ENCODE measurements around the gene RPL31.

DNA sequence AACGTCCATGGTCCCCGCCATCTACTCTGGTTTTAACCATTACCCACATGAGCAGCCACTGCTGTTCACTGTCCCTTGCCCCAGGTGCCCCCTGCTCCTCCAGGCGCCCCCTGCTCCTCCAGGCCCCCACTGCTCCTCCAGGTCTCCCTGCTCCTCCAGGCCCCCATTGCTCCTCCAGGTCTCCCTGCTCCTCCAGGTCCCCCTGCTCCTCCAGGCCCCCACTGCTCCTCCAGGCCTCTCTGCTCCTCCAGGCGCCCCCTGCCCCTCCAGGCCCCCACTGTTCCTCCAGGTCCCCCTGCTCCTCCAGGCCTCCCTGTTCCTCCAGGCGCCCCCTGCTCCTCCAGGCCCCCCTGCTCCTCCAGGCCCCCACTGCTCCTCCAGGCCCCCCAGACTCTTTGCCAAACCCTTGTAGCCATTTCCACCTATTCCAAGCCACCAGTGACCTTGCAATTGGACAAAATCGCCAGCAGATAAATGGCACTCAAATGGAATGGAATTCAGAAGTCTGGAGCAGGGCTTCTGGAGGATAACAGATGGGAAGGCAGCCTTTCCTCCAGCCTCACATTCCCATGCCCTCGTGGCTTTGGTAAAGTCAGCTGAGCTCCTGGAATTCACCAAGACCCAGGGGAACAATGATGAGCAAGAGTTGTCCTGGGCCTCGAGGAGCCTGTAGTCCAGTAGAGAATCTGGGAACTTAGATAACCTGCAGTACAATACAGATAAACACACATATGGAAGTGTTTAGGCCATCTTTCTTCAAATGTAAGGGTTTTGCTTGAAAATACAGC is 13.3 kb upstream of the RPL31 start:
- TF ChIP-seq, protein P1, sequence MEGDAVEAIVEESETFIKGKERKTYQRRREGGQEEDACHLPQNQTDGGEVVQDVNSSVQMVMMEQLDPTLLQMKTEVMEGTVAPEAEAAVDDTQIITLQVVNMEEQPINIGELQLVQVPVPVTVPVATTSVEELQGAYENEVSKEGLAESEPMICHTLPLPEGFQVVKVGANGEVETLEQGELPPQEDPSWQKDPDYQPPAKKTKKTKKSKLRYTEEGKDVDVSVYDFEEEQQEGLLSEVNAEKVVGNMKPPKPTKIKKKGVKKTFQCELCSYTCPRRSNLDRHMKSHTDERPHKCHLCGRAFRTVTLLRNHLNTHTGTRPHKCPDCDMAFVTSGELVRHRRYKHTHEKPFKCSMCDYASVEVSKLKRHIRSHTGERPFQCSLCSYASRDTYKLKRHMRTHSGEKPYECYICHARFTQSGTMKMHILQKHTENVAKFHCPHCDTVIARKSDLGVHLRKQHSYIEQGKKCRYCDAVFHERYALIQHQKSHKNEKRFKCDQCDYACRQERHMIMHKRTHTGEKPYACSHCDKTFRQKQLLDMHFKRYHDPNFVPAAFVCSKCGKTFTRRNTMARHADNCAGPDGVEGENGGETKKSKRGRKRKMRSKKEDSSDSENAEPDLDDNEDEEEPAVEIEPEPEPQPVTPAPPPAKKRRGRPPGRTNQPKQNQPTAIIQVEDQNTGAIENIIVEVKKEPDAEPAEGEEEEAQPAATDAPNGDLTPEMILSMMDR (IDR thresholded peaks at IDR 0.05): no peak
- no peak for TF ChIP-seq POLR2A (IDR thresholded peaks at IDR 0.05)

All from gastroesophageal sphincter (tissue), 3 donors.